SH-SY5Y (cell line): ENCODE measurements around the gene PRM3.
A peak's percentile ranks its signal among the peaks of the same experiment; 100 is the strongest.

Experiments used
- GATA2 ChIP-seq: IDR thresholded peaks from 2 replicates; pipeline ENCODE4 v1.6.1; 2011; ENCODE audit warnings: mild to moderate bottlenecking, low read depth, low read length
- GATA3 ChIP-seq: IDR thresholded peaks from 2 replicates; pipeline ENCODE4 v1.6.1; 2011; ENCODE audit warnings: low read depth, mild to moderate bottlenecking, low read length, moderate library complexity

The PRM3 gene

GRCh38 chr16:11298143-11298900 lies 24.9 kb upstream of the PRM3 start:
- TF ChIP-seq GATA2, result no peak
- no peak for TF ChIP-seq GATA3

DNA sequence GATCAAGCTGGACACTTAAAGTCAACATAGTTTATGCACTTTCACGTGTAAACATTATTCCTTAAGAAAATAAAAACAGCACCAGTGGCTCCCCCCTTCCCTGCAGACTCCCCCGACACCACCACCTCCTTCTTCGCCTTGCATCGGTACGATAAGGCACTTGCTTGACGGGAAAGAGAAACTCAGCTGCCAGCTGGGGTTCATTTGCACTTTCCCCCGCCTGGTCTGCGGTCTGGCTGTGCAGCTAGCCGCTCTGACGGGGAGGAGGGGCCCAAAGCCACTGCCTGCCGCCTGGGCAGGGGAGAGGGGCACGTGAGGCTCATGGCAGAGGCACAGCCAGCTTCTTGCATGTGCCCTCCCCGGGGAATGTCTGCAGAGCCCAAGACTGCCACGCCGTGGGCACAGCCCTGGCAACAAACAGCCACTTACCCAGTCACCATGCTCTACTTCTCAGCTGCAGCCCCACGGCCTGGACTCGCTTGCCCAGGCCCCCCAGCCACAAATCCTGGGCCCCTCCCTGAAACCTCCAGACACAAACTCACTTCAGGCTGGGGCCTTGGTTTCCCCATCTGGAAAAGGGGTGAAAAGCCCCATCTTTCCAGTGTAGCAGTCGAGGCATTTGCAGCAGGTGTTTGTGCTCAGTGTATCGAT lies 24.2 kb upstream of the PRM3 start:
- TF ChIP-seq GATA2 (no peak), GATA3 (no peak)

DNA sequence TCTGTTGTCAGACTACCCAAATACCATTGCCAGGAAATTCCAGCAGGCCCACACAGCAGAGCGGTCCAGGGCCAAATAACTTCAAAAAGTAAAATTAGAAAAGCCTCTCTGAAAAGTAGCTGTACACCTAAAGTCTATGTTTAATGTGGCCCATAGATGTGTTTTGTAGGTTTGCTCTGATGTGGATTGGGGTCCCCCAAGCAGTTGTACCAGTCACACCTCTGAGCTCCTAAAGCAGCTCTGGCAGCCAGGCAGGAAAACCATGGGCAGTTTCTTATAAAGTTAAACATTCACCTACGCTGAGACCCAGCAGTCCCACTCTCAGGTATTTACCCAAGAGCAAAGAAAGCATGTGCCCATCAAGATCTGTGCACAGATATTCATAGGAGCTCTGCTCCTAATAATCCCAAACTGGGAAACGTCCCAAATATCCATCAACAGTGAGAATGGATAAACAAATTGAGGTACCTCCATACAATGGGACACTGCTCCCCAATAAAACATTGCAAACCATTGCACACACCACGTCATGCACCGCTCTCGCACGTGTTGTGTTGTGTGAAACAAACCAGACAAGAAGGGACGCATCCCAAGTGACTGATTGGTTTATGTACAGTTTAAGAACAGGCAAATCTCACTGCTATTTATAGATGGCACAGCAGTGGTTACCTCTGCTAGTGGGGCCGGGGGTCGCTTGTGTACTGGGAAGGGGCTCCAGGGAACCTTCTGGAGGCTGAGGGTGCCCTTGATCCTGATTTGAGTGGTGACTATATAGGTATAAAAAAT lies 23.5 kb upstream of the PRM3 start:
- TF ChIP-seq GATA2 (0 out of 2 replicates have a peak, but pooled peaks have one; percentile 13), GATA3 (no peak)

GRCh38 chr16:11296351-11296705 lies 22.9 kb upstream of the PRM3 start:
- TF ChIP-seq GATA3, result no peak
- TF ChIP-seq GATA2, result no peak

DNA sequence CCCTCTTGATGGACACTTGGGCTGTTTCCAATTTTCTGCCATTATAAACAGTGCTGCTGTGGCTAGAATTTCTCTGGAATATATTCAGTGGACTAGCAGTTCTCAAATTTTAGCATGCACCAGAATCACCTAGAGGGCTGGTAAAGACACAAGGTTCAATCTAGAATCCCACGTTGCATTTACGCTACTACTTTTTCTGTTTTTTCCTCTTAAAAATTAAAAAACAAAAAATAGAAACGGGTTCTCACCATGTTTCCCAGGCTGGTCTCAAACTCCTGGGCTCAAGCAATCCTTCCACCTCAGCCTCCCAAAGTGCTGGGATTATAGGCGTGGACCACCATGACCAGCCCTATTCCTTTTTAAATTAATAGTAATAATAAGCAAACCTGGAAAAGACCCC lies 22.2 kb upstream of the PRM3 start:
- TF ChIP-seq GATA2 (no peak), GATA3 (no peak)

- TF ChIP-seq GATA2, result no peak
- TF ChIP-seq GATA3, result no peak
Measured at GRCh38 chr16:11292076-11292748, 18.8 kb upstream of the PRM3 start.

DNA sequence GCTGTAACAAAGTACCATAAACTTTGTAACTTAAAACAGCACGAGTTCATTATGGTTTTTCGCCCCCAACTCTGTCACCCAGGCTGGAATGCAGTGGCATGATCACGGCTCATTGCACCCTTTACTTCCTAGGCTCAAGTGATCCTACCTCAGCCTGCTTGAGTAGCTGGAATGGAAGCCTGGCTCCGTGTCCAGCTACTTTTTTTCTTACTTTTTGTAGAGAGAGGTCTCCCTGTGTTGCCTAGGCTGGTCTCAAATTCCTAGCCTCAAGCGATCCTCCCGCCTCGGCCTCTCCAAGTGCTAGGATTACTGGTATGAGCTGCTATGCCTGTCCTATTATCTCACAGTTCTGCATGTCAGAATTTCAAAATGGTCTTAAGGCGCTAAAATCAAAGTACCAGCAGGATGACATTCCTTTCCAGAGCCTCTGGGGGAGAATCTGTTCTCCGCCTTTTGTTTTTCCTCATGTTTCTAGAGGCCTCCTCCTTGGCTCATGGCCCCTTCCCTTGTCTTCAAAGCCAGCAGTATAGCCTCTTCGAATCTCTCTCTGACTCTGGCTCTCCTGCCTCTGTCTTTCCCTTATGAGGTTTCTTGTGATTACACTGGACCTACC lies 17.8 kb upstream of the PRM3 start:
- no peak for TF ChIP-seq GATA2
- TF ChIP-seq GATA3, result no peak

DNA sequence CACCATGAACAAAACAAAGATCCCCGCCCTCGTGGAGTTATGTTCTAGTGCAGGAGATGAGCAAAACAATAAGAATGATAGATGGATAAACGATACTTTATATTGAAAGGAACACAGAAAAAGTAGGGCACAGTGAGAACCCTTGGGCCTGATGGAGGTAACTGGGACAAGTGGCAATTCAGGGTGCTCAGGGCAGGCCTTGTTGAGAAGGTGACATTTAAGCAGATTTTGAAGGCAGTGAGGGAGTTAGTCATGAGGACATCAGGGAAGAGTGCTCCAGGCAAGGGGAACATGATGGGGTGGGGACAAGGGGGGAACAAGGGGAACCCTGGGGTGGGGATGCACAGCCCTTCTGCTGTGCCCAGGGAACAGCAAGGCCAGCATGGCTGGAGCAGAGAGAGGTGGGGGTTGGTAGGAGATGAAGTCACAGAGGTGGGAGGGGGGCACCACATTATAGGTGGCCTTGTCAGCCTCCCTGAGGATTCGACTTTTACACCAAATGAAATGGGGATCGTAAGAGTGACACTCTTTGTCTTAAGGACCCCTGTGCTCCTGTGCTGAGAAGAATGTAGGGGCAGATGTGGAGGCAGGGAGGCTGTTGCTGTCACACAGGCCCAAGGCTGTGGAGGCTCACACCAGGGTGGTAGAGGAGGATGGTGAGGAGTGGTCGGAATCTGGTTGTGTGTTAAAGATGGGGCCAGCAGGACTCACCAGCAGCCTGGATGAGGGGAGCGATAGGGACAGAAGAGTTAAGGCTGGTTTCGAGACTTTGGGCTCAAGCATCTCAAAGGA lies 16.9 kb upstream of the PRM3 start:
- TF ChIP-seq GATA2 (no peak), GATA3 (no peak)

DNA sequence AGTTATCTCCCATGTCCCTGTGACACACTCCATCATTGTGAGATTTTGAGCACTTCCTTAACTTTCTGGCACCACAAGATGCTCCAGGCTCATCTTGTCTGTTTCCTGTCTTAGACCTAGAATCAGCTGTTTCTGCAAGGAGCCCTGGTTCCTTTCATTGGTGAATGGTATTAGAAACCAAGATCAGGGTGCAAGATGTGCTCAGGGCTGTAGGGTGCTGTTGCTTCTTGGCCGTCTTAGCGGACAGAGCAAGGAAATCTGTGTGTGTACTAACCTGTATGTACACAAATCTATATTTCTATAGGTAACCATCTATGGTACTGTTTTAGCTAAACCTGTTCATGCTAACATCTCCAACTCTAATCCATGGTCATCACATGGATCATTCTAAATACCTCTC lies 15.8 kb upstream of the PRM3 start:
- TF ChIP-seq GATA3, result no peak
- TF ChIP-seq GATA2, result no peak

DNA sequence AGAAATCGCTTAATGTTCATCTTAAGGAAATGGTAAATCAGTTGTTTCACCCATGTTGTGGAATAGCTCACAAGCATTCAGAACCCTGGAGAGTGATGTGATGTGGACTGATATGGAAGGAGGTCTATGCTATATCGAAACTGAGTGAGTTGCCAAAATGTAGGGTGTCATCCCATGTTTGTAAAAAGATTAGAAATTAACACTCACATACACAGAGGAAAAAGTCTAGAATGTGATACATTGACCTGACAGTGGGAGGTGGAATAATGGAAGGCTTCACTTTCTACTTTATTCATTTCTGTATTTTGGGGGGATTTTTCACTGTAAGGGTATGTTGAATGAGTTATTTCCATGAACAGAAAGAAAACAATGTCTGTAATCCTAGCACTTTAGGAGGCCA lies 12.4 kb upstream of the PRM3 start:
- no peak for TF ChIP-seq GATA2
- TF ChIP-seq GATA3, result no peak

GRCh38 chr16:11283820-11284248 lies 10.4 kb upstream of the PRM3 start:
- no peak for TF ChIP-seq GATA3
- TF ChIP-seq GATA2, result no peak

GRCh38 chr16:11280616-11281522 lies 7.4 kb upstream of the PRM3 start, which contains the start of gene PRM1:
TSS of gene PRM1 (minus strand) at chr16:11281330. CDS start at chr16:11281238, 92 bp downstream.
- TF ChIP-seq GATA3 (no peak), GATA2 (no peak)
